ENCODE data around the gene CCR1.

CCR1 gene

DNA sequence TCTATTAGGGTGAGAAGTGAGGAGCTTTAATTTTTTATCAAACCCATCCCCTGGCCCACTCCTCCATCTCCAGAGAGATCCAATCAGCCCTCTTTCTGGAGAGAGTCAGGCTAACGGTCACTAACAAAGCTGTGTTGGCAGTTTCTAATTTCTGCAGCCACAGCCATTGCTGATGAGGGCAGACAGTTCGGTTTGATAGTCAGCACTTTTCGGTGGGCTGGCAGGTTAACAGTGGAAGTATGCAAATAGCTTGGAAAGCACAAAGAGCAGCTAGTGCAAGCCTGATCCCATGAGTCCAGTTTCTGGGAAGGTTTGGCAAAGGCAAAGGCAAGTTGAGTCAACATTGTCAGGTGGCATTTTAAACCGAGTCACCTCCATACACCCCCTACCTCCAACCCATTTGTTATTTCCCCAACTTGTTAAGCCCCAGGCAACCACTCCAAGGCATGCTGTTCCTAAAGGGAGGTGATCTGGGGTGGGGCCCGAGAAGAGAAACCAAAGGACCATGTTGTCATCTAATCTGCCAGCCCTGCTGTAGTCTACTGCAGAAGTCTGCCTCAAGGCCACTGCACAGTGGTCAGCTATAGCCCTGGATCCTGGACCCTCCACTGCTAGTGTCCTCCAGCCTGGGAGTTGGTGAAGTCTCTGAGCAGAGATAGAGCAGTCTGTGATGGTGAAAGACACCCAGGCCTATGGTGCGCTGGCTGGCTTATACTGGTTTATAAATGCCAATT is 1.7 kb downstream of the CCR1 start:
- no peak for TF ChIP-seq CTCF (IDR thresholded peaks at IDR 0.05; ENCODE audit: poor library complexity, severe bottlenecking)

DNA sequence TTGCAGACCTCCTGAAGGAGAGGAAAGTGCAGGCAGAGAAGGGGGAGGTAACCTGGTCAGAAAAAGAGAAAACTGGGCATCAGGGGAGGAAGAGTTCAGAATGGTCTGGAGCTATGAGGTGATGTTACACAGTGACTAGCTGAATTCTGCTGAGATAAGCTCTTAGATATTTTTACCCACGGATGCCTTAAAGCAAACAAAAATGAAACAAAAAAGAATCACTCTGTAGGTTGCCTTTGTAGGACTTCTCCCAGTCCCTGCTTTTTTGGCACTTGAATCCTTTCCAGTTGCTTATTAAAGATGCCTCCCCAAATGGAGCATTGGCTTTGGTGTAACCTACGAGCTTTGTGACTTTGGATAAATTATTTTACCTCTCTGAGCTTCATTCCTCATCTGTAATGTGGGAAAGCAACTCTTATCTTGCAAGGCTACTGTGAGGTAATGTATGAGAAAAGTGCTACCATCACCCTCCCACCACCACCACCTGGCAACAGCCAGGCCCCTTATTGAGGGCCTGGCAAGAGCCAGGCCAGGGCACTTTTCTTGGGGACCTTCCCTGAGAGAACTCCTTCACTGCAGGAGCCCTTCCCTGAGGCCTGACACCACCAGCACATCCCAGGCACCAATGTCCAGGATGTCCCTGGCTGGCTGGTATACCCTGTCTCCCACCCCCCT is 2.7 kb downstream of the CCR1 start:
- no peak for TF ChIP-seq CTCF (IDR thresholded peaks at IDR 0.05; ENCODE audit: poor library complexity, severe bottlenecking)
- no peaks in the 10 kb centered on the region for H3K9me3 ChIP-seq (ENCODE audit: severe bottlenecking)
- no peak overlapping the region for H3K4me3 ChIP-seq (ENCODE audit: severe bottlenecking)
- no peaks in the 10 kb centered on the region for H3K27me3 ChIP-seq (ENCODE audit: insufficient read depth, poor library complexity, severe bottlenecking)
- H3K36me3 ChIP-seq (ENCODE audit: low read depth): no peaks in the 10 kb centered on the region
- ATAC-seq (ENCODE audit: low read depth) (no peak), DNase-seq (ENCODE audit: low spot score) (no peak)
- no peaks in the 10 kb centered on the region for H3K4me1 ChIP-seq (ENCODE audit: insufficient read depth, poor library complexity, severe bottlenecking)
- no peak overlapping the region for H3K27ac ChIP-seq (ENCODE audit: poor library complexity, severe bottlenecking)

More for the DNA sequence above, 1.7 kb downstream of the CCR1 start:
- no peaks in the 10 kb centered on the region for H3K27me3 ChIP-seq (ENCODE audit: insufficient read depth, poor library complexity, severe bottlenecking)
- no peak for DNase-seq (ENCODE audit: low spot score)
- H3K4me3 ChIP-seq (ENCODE audit: severe bottlenecking): no peak overlapping the region
- H3K4me1 ChIP-seq (ENCODE audit: insufficient read depth, poor library complexity, severe bottlenecking): no peaks in the 10 kb centered on the region
- H3K27ac ChIP-seq (ENCODE audit: poor library complexity, severe bottlenecking): no peak overlapping the region
- no peaks in the 10 kb centered on the region for H3K9me3 ChIP-seq (ENCODE audit: severe bottlenecking)
- no peaks in the 10 kb centered on the region for H3K36me3 ChIP-seq (ENCODE audit: low read depth)
- no peak for ATAC-seq (ENCODE audit: low read depth)

GRCh38 chr3:46203681-46204080 is 4.4 kb downstream of the CCR1 start:
- H3K4me1 ChIP-seq (ENCODE audit: insufficient read depth, poor library complexity, severe bottlenecking): no peaks in the 10 kb centered on the region
- TF ChIP-seq CTCF (IDR thresholded peaks at IDR 0.05; ENCODE audit: poor library complexity, severe bottlenecking): no peak
- H3K27me3 ChIP-seq (ENCODE audit: insufficient read depth, poor library complexity, severe bottlenecking): no peaks in the 10 kb centered on the region
- ATAC-seq (ENCODE audit: low read depth) (no peak), DNase-seq (ENCODE audit: low spot score) (no peak)
- H3K36me3 ChIP-seq (ENCODE audit: low read depth): no peaks in the 10 kb centered on the region
- no peak overlapping the region for H3K4me3 ChIP-seq (ENCODE audit: severe bottlenecking)
- H3K9me3 ChIP-seq (ENCODE audit: severe bottlenecking): no peaks in the 10 kb centered on the region
- H3K27ac ChIP-seq (ENCODE audit: poor library complexity, severe bottlenecking): no peak overlapping the region

DNA sequence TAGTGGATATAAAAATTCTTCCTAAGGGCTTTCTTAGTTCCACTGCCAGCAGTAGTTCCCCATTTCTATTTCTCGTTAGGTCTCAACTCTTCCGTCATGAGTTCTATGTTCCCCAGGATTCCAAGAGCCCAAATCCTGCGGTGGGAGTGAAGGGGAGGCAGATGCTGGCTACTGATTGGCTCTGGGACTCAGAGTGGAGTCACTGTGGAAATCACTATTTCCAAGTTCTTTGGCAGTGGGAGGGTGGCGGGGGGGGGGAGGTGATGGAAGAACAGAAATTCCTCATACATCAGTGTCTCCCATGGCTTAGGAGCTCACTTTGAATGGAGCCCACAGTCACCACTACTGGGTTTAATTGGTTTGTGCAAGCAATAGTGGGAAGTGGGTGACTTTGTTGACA is 5.6 kb downstream of the CCR1 start:
- Histone ChIP-seq H3K27ac (ENCODE audit: poor library complexity, severe bottlenecking) (no peak overlapping the region), H3K27me3 (ENCODE audit: insufficient read depth, poor library complexity, severe bottlenecking) (no peaks in the 10 kb centered on the region)

More for the DNA sequence above, 5.6 kb downstream of the CCR1 start:
- ATAC-seq (ENCODE audit: low read depth) (no peak), DNase-seq (ENCODE audit: low spot score) (no peak)
- Histone ChIP-seq H3K4me1 (ENCODE audit: insufficient read depth, poor library complexity, severe bottlenecking) (no peaks in the 10 kb centered on the region), H3K36me3 (ENCODE audit: low read depth) (no peaks in the 10 kb centered on the region), H3K4me3 (ENCODE audit: severe bottlenecking) (no peak overlapping the region), H3K9me3 (ENCODE audit: severe bottlenecking) (no peaks in the 10 kb centered on the region)
- no peak for TF ChIP-seq CTCF (IDR thresholded peaks at IDR 0.05; ENCODE audit: poor library complexity, severe bottlenecking)

All from RWPE2 (cell line).